NCI-H2196 treated with DMSO at 0.1 percent for 48 hours (cell line): ENCODE measurements around the gene ZNF697.

Source experiments
- DNase-seq: peaks from one replicate; lab custom pipeline; 2025; ENCODE audit not compliant: unreplicated experiment; lab: John Stamatoyannopoulos, UW

Gene ZNF697

GRCh38 chr1:119664067-119664466, 16.0 kb upstream of the ZNF697 start:
- no peak for DNase-seq

- no peak for DNase-seq
These were observed 14.0 kb upstream of the ZNF697 start for GRCh38 chr1:119662034-119662437.

- no peak for DNase-seq
These were observed 12.4 kb upstream of the ZNF697 start for GRCh38 chr1:119660253-119661083.

GRCh38 chr1:119659628-119660027, 11.6 kb upstream of the ZNF697 start:
- no peak for DNase-seq

GRCh38 chr1:119656410-119656955, 8.4 kb upstream of the ZNF697 start:
- no peak for DNase-seq

- no peak for DNase-seq
These were observed 7.1 kb upstream of the ZNF697 start for GRCh38 chr1:119655154-119655553.

- DNase-seq, result no peak
These were observed 5.7 kb upstream of the ZNF697 start for GRCh38 chr1:119653839-119654170.

GRCh38 chr1:119653135-119653838, 5.2 kb upstream of the ZNF697 start:
- DNase-seq, result no peak

GRCh38 chr1:119652587-119652986, 4.5 kb upstream of the ZNF697 start:
- DNase-seq, result no peak

GRCh38 chr1:119651641-119652040, 3.6 kb upstream of the ZNF697 start:
- DNase-seq, result no peak

GRCh38 chr1:119651133-119651532, 3.1 kb upstream of the ZNF697 start:
- no peak for DNase-seq

GRCh38 chr1:119648620-119649004, 546 bp upstream of the ZNF697 start:
- DNase-seq, result no peak

GRCh38 chr1:119647228-119647733, 785 bp downstream of the ZNF697 start:
- DNase-seq, result no peak

- DNase-seq, result no peak
These were observed 1.4 kb downstream of the ZNF697 start for GRCh38 chr1:119646521-119647227.

- no peak for DNase-seq
These were observed 9.0 kb downstream of the ZNF697 start for GRCh38 chr1:119639109-119639508.

- DNase-seq, result no peak
These were observed 10.4 kb downstream of the ZNF697 start for GRCh38 chr1:119637710-119638109.

- no peak for DNase-seq
These were observed 11.5 kb downstream of the ZNF697 start for GRCh38 chr1:119636491-119637089.

GRCh38 chr1:119635811-119636390, 12.2 kb downstream of the ZNF697 start:
- no peak for DNase-seq

- no peak for DNase-seq
These were observed 14.1 kb downstream of the ZNF697 start for GRCh38 chr1:119634016-119634415.

- no peak for DNase-seq
These were observed 14.5 kb downstream of the ZNF697 start for GRCh38 chr1:119633575-119633974.

GRCh38 chr1:119632841-119633240, 15.2 kb downstream of the ZNF697 start:
- no peak for DNase-seq
